Islet precursor cell (in vitro differentiated cells): ENCODE results near the gene PSPH.

ENCODE experiments used
- DNase-seq: peaks from one replicate; pipeline ENCODE4 v3.0.0-alpha.2; 2018

Gene PSPH

DNA sequence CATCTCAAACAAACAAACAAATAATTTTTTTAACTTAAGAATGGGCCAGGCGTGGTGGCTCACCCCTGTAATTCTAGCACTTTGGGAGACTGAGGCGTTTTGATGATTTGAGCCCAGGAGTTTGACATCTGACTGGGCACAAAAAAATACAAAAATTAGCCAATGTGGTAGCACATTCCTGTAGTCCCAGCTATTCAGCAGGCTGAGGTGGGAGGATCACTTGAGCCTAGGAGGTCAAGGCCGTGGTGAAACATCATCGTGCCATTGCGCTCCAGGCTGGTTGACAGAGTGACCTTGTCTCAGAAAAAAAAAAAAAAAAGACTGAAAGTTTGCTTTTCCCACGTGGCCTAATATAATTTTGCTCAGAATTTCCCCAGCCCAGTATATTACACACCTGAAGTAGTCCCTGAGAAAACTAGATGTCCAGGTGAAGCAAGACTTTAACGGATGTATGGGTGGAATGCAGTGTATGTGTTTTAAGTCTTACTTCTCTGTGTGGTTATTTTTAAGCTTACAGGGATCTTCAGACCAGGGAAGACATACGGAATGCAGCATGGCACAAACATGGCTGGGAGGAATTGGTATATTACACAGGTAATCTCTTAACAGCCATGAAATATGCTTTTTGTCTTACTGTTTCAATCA, 54.3 kb downstream of the PSPH start:
- no peak for DNase-seq

DNA sequence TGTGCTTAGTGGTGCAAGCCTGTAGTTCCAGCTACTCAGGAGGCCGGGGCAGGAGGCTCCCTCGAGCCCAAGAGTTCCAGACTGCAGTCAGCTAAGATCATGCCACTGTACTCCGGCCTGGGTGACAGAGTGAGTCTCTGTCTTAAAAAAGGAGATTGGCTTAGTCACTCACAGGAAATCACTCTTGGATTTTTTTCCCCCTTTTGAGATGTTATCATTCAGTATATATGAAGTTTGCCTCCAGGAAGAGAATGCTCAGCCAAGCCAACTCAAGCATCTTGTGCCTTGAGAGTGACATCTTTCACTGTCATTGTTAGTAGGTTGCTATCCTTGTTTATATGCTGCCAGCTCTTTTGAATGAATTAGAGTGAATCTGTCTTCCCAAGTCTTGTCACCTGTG, 58.9 kb downstream of the PSPH start:
- DNase-seq: no peak

DNA sequence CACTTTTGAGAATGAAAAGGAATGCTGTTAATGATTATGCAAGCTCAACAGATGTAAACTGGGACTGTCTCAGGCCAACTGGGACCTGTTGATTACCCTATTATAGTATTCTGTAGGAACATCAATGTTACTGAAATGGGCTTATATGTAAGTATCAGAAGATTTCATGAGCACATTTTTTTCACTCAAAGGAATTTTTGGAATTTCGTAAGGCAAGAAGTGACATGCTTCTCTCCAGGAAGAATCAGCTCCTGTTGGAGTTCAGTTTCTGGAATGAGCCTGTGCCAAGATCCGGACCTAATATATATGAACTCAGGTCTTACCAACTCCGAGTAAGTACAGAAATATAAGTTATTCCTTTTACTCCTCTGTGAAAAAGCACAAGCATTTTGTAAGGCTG, 67.7 kb downstream of the PSPH start:
- no peak for DNase-seq

DNA sequence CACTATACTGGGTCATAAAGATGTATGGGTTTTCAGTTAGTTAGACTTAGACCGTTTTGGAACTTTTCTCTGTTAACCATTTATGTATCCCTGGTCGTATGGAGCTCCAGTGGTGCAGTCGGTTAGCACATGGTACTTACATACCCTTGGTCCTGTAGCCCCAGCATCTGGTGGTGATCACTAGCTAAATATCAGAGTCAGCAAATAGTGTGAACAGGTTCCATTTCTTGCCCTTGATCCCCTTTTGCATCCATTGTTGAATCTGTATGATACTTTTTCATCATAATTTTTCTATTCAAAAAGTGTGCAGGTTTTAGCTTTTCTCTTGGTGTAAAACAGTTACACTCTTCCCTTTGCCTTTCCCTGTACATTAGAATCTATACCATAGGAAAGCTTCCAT, 71.0 kb downstream of the PSPH start:
- DNase-seq: no peak

- DNase-seq: no peak
These were observed 73.4 kb downstream of the PSPH start for GRCh38 chr7:55977831-55978230.

DNA sequence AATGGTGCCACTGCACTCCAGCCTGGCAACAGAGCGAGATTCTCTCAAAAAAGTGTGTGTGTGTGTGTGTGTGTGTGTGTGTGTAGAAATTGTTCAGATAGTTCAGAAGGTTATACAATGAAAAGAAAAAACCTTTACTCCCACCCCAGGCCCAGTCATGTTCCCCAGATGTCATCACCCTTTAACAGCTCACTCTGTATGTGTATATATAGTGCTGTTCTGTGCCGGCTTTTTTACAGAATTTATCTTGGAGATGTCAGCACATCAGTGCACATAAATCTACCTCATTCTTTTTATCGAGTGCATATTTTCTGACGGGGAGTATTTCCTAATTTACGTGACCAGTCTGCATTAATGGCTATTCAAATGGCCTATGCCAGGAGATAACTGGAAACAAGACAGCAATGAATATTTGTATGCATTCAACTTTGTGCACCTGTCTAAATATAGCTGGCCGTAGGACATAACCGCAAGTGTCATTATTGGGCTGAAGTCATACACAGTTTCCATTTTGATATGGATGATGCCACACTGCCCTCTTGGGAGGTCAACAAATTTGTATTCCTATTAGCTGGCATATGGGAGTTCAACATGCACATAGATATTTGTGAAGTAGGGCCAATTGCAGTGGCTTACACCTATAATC, 75.1 kb downstream of the PSPH start:
- no peak for DNase-seq

- DNase-seq: no peak
These were observed 77.4 kb downstream of the PSPH start for GRCh38 chr7:55973747-55974250.

DNA sequence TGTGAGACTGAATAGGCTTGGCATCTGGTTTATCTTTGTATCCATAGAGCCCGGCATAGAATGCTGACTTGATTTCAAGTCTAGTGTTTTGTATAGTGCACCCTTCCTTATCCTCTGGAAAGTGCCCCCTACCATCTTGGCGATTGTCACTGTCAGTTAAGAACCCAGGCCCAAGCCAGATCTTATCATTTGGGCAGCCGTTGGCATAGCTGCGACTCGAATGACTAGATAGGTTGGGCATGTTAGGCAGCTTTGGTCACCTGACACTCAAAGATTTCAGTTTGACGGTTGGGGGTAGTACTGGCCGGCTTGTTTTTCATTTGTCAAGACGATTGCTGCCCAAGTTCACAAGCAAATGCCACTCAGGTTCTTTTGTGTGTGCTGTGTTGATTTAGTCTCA, 80.3 kb downstream of the PSPH start:
- no peak for DNase-seq

DNA sequence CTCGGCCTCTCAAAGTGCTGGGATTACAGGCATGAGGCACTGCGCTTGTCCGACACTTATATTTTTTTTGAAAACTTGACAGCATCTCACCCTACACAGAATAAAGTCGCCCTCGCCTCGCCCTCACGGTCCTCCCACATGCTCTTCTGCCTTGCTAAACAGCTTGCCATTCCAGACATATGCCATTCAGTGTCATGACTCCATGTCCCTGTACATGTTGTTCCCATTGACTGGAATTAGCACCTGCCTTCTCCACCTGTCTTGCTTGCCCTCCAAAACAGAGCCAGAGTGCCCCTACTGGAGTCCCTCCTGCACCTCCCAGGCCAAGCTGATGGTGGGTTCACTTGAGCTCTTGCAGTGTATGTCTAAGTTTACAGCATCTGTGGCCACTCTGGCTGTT, 80.7 kb downstream of the PSPH start:
- DNase-seq: no peak

DNA sequence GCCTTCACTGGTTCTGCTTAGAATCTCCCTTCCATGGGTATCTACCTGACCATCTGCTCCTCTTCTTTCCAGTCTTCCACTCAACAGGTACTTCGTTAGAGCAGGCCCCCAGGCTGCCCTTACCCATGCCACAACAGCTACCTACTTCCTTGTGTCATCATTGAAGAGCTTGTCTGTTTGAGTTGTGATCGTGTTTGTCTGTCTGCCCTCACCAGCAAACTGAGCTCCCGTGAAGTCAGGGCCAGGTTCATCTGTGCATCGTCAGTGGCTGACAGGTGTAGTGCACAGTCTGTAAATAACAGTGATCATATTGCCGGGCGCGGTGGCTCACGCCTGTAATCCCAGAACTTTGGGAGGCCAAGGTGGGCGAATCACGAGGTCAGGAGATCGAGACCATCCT, 81.9 kb downstream of the PSPH start:
- DNase-seq: no peak

DNA sequence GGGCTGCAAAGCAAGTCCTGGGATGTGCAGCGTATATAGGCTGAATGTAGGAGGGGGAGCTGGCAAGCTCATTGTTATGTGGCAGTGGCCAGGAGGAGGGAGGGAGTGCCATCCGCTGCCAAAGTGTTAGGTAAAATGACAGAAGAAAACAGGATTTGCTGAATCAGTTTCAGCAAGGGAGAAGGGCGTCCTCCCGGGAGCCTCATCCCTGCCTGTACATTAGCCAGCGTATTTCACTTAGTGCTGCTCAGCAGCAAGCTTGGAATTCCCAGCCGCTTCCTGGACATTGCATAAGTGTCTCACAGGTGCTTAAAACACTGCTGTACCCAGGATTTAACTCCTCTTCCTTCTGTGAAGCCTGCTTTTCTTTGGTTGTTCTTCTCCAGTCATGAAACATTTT, 84.4 kb downstream of the PSPH start:
- DNase-seq: no peak

GRCh38 chr7:55965805-55966421, 85.3 kb downstream of the PSPH start:
- DNase-seq: no peak

GRCh38 chr7:55965100-55965470, 86.2 kb downstream of the PSPH start:
- no peak for DNase-seq

- DNase-seq: peak; percentile 85
These were observed 86.8 kb downstream of the PSPH start, which contains the start of gene NIPSNAP2 for GRCh38 chr7:55964261-55965099. Gene NIPSNAP2, plus strand, starts transcription at chr7:55964585. Its CDS starts 25 bp downstream, at chr7:55964610.

GRCh38 chr7:55963584-55964168, 87.6 kb downstream of the PSPH start:
- DNase-seq: no peak

DNA sequence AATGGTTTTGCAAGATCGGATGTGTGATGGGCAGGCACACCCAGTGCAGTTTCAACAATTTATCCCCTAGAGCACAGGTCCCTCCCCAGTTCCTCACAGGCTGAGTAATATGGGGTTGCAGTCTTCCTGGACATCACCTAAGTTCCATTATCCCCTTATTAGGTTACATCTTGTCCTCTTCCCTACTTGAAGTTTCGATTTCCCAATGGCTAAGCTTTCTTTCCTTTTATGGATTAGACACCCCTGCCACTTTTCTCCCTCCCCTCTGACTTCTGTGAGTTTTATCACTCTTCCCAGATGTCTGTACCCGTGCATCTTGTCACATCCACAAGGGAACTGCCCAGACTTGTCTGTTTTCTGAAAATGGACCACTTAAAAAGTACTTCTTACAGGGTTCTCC, 89.2 kb downstream of the PSPH start:
- no peak for DNase-seq
